ENCODE results near the gene TBC1D5.

The TBC1D5 gene

GRCh38 chr3:17195856-17196604 is 546.4 kb downstream of the TBC1D5 start:
- in situ Hi-C loops (cut with MboI; ENCODE audit: low sequenced_read_pairs), result no loop called here

GRCh38 chr3:17195192-17195611 is 547.2 kb downstream of the TBC1D5 start:
- in situ Hi-C loops (cut with MboI; ENCODE audit: low sequenced_read_pairs), result no loop called here

GRCh38 chr3:17194116-17194515 is 548.3 kb downstream of the TBC1D5 start:
- in situ Hi-C loops (cut with MboI; ENCODE audit: low sequenced_read_pairs), result no loop called here

GRCh38 chr3:17192995-17193394 is 549.4 kb downstream of the TBC1D5 start:
- in situ Hi-C loops (cut with MboI; ENCODE audit: low sequenced_read_pairs), result no loop called here

GRCh38 chr3:17190353-17191078 is 551.9 kb downstream of the TBC1D5 start:
- in situ Hi-C loops (cut with MboI; ENCODE audit: low sequenced_read_pairs), result no loop called here

GRCh38 chr3:17188378-17188777 is 554.1 kb downstream of the TBC1D5 start:
- in situ Hi-C loops (cut with MboI; ENCODE audit: low sequenced_read_pairs), result no loop called here

GRCh38 chr3:17187589-17188184 is 554.7 kb downstream of the TBC1D5 start:
- in situ Hi-C loops (cut with MboI; ENCODE audit: low sequenced_read_pairs), result no loop called here

GRCh38 chr3:17183951-17184550 is 558.4 kb downstream of the TBC1D5 start:
- in situ Hi-C loops (cut with MboI; ENCODE audit: low sequenced_read_pairs), result no loop called here

GRCh38 chr3:17182166-17182565 is 560.3 kb downstream of the TBC1D5 start:
- in situ Hi-C loops (cut with MboI; ENCODE audit: low sequenced_read_pairs), result no loop called here

- in situ Hi-C loops (cut with MboI; ENCODE audit: low sequenced_read_pairs), result no loop called here
These were observed 561.0 kb downstream of the TBC1D5 start for GRCh38 chr3:17181413-17181907.

GRCh38 chr3:17179381-17180205 is 562.8 kb downstream of the TBC1D5 start:
- in situ Hi-C loops (cut with MboI; ENCODE audit: low sequenced_read_pairs), result no loop called here

GRCh38 chr3:17176757-17177156 is 565.7 kb downstream of the TBC1D5 start:
- in situ Hi-C loops (cut with MboI; ENCODE audit: low sequenced_read_pairs), result no loop called here

- in situ Hi-C loops (cut with MboI; ENCODE audit: low sequenced_read_pairs), result no loop called here
These were observed 567.1 kb downstream of the TBC1D5 start for GRCh38 chr3:17175187-17175807.

- in situ Hi-C loops (cut with MboI; ENCODE audit: low sequenced_read_pairs), result no loop called here
These were observed 576.1 kb downstream of the TBC1D5 start for GRCh38 chr3:17166369-17166768.

- in situ Hi-C loops (cut with MboI; ENCODE audit: low sequenced_read_pairs), result no loop called here
These were observed 580.3 kb downstream of the TBC1D5 start for GRCh38 chr3:17162116-17162515.

GRCh38 chr3:17160597-17160996 is 581.8 kb downstream of the TBC1D5 start:
- in situ Hi-C loops (cut with MboI; ENCODE audit: low sequenced_read_pairs), result no loop called here

- in situ Hi-C loops (cut with MboI; ENCODE audit: low sequenced_read_pairs), result no loop called here
These were observed 583.3 kb downstream of the TBC1D5 start for GRCh38 chr3:17158941-17159682.

- in situ Hi-C loops (cut with MboI; ENCODE audit: low sequenced_read_pairs), result no loop called here
These were observed 584.7 kb downstream of the TBC1D5 start for GRCh38 chr3:17157713-17158112.

- in situ Hi-C loops (cut with MboI; ENCODE audit: low sequenced_read_pairs), result no loop called here
These were observed 585.6 kb downstream of the TBC1D5 start for GRCh38 chr3:17156864-17157263.

Measured in HL-60/S4 treated with phorbol 12-myristate 13-acetate at 8.2 ng/mL for 4 days and 3 days (cell line).